ENCODE data around the gene HLA-DPA1.
A peak's percentile ranks its signal among the peaks of the same experiment; 100 is the strongest.

The HLA-DPA1 gene

DNA sequence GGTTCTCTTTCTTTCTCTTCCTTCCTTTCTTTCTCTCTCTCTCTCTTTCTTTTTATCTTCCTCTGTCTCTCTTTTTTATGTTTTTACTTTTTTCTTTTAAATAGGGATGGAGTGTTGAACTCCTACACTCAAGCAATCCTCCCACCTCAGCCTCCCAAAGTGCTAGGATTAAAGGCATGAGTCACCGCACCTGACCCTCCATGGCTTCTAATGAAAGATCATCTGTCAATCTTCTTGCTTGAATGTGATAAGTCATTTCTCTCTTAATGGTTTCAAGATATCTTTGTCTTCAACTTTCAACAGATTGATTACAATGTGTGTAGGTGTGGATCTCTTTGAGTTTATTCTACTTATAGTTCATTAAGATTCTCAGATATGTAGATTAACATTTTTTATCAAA is 38.9 kb downstream of the HLA-DPA1 start:
- TF ChIP-seq, protein P1, sequence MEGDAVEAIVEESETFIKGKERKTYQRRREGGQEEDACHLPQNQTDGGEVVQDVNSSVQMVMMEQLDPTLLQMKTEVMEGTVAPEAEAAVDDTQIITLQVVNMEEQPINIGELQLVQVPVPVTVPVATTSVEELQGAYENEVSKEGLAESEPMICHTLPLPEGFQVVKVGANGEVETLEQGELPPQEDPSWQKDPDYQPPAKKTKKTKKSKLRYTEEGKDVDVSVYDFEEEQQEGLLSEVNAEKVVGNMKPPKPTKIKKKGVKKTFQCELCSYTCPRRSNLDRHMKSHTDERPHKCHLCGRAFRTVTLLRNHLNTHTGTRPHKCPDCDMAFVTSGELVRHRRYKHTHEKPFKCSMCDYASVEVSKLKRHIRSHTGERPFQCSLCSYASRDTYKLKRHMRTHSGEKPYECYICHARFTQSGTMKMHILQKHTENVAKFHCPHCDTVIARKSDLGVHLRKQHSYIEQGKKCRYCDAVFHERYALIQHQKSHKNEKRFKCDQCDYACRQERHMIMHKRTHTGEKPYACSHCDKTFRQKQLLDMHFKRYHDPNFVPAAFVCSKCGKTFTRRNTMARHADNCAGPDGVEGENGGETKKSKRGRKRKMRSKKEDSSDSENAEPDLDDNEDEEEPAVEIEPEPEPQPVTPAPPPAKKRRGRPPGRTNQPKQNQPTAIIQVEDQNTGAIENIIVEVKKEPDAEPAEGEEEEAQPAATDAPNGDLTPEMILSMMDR (conservative IDR thresholded peaks at IDR 0.05): no peak
- H3K27ac ChIP-seq: no peak overlapping the region

DNA sequence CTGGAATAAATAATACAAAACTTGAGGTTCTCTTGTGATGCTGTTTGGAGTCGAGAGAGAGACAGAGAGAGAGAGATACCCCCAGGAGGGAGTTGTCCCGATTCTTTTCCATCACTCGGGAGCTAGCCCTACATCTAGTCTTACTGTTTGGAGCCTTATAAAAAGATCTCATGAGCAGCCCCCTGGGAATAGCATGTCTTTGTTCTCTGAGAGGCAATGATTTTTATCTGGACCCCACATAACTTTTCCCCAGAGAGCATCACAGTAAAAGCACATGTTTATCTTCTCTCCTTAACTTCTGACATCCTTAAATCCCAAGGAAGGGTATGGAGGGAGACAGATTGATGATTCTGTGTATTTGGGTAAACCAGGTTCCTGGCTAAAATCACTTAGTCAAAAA is 43.2 kb downstream of the HLA-DPA1 start:
- TF ChIP-seq, protein P1 (conservative IDR thresholded peaks at IDR 0.05): no peak
- H3K27ac ChIP-seq: no peak overlapping the region

DNA sequence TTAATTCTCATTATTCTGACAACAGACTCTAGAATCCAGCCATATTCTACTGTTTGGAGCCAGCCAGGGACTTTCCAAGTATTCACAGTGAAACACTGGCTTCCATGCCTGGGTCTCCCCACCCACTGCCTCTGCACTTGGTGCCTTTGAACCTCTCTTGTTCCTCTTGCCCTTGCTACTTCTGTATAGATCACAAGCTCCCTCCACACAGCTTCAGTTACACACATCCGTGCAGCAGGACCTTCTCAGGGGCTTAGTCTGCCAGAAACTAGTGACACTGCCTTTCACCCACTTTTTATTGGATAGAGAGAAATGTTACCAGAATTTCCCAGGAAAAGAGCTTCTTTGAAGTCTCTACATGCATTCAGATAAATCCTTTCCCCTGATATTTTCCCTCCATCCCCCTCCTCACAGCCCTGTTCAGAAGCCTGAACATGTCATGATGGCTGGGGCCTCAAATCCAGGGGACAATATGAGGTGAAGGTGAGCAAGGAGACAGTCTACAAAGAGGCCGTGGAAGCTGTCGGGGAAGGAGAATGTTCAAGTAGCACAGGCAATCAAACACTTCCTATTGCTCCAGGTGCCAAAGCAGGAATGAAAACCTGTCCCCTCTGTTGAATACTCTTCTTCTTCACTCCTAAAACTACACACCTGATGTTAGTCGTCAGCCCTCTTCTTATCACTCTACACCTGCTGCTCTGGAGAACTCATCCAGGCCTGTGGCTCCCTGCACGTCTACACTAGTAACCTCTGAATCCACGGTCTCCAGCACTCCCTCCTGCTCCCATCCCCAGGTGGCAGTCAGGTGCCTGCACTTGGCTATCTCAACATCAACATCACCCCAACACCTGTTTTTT is 43.9 kb downstream of the HLA-DPA1 start:
- peak overlapping the region; percentile 36; the same call in 1 of the 2 replicates for H3K27ac ChIP-seq
- TF ChIP-seq, protein P1 (conservative IDR thresholded peaks at IDR 0.05): no peak

DNA sequence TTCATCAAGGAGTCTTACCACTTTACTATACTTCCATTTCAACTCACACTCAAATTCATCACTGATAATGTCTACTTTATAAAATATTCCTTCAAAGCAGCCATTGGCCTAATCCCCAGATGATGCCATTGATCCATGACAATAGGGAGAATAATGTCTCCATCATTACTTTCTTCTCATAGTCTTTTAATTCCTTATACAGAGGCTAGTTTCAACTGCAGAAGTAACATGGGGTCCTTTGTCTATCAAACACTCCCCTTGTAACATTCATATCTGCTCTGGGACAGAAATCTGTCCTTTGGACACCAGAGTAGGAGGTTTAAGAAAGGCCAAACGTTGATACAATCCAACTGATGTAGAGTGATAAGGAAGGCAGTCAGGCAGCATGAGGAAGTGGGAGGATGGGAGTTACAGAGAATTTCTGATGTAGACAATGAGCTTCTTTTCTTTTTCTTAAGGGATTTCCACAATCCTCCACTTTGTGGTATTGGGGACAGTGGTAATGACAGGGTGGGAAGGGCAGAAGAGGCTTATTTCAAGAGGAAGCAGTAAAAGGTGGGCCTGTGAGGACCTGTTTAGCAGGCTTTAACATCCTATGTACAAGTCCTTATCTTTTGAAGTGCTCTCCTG is 45.1 kb downstream of the HLA-DPA1 start:
- peak overlapping the region; percentile 36; the same call in 1 of the 2 replicates for H3K27ac ChIP-seq
- TF ChIP-seq, protein P1 (conservative IDR thresholded peaks at IDR 0.05): no peak

DNA sequence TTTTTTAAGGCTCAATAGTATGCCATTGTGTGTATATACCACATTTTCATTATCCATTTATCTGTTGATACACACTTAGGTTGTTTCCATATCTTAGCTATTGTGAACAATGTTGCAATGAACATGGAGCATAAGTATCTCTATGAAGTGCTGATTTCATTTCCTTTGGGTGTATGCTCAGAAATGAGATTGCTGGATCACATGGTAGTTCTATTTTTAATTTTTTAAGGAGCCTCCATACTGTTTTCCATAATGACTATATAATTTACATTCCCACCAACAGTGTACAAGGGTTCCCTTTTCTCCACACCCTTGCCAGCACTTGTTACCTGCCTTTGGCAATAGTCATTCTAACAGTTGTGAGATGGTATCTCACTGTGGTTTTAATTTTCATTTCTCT is 48.9 kb downstream of the HLA-DPA1 start:
- TF ChIP-seq, protein P1 (conservative IDR thresholded peaks at IDR 0.05): no peak
- H3K27ac ChIP-seq: no peak overlapping the region

DNA sequence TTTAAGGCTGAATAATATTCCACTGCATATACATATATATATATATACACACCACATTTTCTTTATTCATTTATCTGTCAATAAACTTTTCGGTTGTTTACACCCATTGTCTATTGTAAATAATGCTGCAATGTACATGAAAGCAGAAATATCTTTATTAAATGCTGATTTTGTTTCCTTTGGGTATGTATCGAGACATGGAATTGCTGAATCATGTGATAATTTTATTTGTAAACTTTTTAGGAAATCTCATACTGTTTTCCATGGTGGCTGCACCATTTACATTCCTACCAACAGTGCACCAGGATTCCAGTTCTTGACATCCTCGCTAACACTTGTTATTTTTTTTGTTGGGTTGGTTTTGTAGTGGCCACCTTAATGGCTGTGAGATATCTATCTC is 49.9 kb downstream of the HLA-DPA1 start:
- TF ChIP-seq, protein P1 (conservative IDR thresholded peaks at IDR 0.05): no peak
- no peak overlapping the region for H3K27ac ChIP-seq

DNA sequence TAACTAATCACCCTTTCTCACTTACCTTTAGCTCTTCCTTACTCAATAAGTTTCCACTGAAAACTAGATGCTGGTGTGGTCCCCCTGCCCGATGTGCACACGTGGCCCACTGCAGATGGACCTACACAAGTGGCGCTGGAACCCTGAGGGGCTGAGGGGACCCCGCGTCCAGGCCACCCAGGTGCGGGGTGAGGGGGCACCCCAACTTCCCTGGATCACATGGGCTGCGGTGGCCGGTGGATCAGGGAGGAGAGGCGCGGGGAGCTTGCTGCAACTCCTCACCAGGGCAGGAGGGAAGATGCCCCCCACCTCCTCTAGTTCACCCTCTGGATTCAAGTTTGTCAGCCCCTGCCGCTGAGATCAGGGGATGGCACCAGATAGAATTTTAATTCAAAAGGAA is 51.5 kb downstream of the HLA-DPA1 start:
- no peak overlapping the region for H3K27ac ChIP-seq
- TF ChIP-seq, protein P1 (conservative IDR thresholded peaks at IDR 0.05): no peak
